ENCODE results near the gene LMOD2.

The LMOD2 gene

GRCh38 chr7:123641901-123642300, 13.8 kb upstream of the LMOD2 start:
- DNase-seq = no peak

DNA sequence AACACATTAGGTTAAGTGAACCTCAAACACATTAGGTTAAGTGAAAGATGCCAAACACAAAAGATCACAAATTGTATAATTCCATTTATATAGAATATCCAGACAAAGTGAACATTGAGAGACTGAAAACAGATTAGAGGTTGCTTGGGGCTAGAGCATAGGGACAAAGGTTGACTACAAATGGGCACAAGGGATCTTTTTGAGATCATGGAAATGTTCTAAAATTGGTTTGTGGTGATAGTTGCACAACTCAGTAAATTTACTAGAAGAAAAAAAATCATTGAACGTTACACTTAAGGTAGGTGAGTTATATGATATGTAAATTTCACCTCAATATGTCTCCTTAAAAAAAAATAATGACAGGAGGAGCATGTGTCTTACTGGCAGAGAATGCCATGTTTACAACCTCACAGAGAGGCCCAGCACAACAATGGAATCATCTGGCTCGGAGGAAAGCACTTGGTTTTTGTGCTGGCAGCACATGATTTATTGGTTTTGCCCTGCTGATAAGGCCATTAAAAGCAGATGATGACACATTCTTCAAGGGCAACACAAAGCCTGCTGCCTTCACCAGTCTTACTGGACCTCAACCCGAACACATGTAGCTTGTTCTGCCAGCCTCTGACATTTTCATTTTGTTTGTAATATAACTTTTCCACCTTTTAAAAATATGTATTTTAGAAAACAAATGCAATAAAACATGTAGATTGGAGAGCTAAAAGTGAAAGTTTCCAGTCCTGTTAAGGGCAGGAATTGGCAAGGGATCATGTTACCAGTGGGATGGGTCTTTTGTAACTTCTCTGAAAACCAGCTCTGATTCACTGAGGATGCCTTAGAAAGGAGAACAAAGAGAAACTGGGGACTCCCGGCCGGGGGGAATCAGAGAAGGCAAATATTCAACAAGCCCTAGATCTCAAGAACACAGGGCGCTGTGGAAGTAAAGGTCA, 11.9 kb upstream of the LMOD2 start:
- no peak for DNase-seq

DNA sequence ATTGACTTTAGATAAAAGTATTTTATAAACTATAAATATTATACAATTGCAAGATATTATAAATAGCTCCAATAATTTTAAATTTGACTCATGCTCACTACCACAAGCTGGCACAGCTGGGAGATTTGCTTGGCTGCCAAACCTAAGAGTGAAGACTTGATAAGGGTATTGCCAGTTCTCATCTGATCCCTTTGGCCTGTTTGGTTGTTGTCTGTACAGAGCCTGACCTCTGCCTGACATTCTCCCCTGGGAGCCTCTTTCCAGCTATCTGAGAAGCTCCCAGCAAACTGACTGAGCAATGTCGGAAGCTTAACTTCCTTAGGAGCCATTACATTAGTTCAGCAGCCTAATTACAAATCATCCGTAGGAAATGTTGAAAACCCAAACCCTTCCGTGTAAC, 10.2 kb upstream of the LMOD2 start:
- no peak for DNase-seq

GRCh38 chr7:123647106-123647730, 8.4 kb upstream of the LMOD2 start:
- DNase-seq = no peak

- DNase-seq = no peak
Observed at GRCh38 chr7:123649964-123650363, 5.7 kb upstream of the LMOD2 start.

GRCh38 chr7:123650595-123650994, 5.1 kb upstream of the LMOD2 start:
- no peak for DNase-seq

DNA sequence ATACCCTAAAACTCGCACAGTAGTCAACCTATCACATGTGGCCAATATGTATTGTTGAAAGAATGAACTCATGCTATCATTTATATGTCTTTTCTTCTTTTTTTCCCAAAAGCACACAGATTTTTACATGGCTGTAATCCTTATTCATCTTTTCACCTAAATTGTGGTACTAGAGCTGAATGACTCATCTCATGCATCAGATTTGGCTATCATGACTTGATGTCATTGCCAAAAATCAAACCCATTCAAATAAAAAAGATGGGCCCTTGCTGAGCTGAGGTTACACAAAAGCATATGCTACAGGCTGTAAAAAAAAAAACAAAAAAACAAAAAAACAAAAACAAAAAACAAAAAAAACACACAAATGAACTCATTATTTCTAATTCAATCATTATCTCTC, 3.3 kb upstream of the LMOD2 start:
- no peak for DNase-seq

GRCh38 chr7:123653162-123653561, 2.5 kb upstream of the LMOD2 start:
- DNase-seq = no peak

DNA sequence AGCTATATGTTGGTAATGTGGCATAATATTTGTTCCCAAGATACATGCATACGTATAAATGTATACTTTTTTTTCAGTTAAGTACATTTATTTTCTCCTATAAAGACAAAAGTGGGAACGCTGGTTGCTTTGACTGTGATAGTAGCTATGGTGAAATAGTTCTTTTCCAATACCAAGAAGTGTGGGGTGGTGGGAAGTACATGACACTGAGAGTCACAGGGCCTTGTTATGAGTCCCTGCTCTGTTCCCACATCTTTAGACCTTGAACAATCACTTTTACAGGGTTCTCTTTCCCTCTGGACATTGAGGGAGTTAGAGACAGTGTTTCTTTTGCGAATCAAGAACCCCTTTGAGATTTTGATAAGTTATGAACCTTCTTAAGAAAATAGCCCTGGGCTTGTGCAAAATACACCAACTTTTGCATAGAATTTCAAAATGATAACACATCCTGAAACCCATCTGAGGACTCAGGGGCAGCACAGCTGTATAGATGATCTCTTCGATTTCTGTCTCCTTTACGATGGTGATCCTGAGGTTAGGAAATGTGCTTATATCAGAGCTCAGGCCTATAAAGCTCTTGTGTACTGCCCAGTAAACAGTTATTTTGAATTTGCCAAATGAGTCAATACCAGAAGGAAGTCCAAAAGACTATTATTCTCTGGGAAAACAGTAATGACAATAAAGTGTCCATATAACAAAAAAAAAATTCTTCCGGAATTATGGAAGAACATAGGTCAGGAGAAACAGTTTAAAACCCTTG, 1.1 kb downstream of the LMOD2 start:
- no peak for DNase-seq

- no peak for DNase-seq
Observed at GRCh38 chr7:123657304-123657685, 1.6 kb downstream of the LMOD2 start.

GRCh38 chr7:123658023-123658422, 2.4 kb downstream of the LMOD2 start:
- DNase-seq = no peak

GRCh38 chr7:123660514-123661354, 5.1 kb downstream of the LMOD2 start:
- no peak for DNase-seq

GRCh38 chr7:123661765-123662164, 6.1 kb downstream of the LMOD2 start:
- no peak for DNase-seq

DNA sequence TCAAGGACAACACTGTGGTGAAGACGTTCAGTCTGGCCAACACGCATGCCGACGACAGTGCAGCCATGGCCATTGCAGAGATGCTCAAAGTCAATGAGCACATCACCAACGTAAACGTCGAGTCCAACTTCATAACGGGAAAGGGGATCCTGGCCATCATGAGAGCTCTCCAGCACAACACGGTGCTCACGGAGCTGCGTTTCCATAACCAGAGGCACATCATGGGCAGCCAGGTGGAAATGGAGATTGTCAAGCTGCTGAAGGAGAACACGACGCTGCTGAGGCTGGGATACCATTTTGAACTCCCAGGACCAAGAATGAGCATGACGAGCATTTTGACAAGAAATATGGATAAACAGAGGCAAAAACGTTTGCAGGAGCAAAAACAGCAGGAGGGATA, 6.6 kb downstream of the LMOD2 start:
- DNase-seq = no peak

DNA sequence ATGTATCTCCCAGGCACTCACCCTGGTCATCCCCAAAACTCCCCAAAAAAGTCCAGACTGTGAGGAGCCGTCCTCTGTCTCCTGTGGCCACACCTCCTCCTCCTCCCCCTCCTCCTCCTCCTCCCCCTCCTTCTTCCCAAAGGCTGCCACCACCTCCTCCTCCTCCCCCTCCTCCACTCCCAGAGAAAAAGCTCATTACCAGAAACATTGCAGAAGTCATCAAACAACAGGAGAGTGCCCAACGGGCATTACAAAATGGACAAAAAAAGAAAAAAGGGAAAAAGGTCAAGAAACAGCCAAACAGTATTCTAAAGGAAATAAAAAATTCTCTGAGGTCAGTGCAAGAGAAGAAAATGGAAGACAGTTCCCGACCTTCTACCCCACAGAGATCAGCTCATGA, 7.1 kb downstream of the LMOD2 start:
- DNase-seq = no peak

DNA sequence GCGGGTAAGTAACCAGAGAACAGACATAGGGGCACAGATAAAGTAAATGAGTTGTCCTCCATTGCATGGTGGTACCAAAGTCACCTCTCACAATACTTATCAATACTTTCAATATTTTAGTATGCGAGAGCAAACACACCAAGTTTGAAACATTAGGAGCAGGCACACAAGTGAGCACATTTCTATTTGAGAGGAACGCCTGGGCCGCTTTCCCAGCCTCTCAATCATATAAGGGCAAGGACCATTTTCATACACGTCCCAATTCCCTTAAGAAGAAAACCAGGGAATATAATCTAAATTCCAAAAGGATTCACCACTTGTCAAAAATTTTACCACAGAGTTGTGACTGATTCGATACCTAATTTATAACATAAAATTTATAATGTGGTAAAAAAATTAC, 7.5 kb downstream of the LMOD2 start:
- DNase-seq = no peak

GRCh38 chr7:123665157-123665556, 9.5 kb downstream of the LMOD2 start:
- DNase-seq = no peak

GRCh38 chr7:123665896-123666295, 10.2 kb downstream of the LMOD2 start:
- no peak for DNase-seq

DNA sequence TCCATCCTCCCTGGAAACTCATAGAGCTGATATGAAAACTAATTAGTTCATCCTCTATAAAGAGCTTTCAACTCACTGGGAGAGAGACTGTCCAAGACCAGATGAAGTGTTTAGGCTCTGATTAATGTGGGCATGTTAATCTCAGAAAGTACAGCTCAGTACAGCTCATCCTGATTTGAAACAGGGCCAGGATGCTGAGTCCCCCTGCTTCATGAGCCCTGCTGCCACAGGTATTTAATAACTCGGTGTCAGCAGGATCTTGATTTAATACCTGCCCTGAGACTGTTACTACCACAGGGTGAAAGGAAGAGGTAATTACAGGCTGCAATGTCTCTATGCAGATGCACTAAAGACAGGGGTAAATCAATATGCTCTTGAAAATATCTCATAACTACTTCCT, 10.8 kb downstream of the LMOD2 start:
- DNase-seq = no peak

- DNase-seq = no peak
Observed at GRCh38 chr7:123669485-123669884, 13.8 kb downstream of the LMOD2 start.

- DNase-seq = no peak
Observed at GRCh38 chr7:123673137-123673732, 17.6 kb downstream of the LMOD2 start.

GRCh38 chr7:123673752-123674398, 18.2 kb downstream of the LMOD2 start:
- DNase-seq = no peak
